ENCODE measurements around the gene MAD1L1. TPM values are rescaled to one million over a fixed set of nuclear protein-coding genes. Genes with fewer than 3 reads are reported as not detected.

Gene MAD1L1
- total and polyA plus RNA-seq, 11 donors: 11.1 to 29.7 (median 20.9) TPM

DNA sequence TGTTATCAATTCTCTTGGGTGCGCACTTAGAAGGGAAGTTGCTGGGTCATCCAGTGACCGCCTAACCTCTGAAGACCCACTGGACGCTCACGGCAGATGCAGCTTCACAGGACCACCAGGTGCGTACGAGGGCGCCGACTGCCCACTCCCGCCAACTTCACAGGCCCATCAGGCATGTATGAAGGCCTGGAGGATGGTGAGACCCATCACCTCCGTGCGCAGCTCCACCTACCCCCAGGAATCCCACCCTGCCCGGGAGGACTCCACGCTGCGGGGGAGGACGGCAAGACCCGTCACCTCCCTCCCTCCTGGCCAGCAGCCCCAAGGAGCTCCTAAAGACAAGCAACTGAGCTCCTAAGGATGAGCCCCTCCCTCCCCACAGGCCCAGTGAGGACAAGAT is 146.9 kb downstream of the MAD1L1 start:
- intact Hi-C loops (cut with DNase I): no loop called here
- ATAC-seq: no peak
- WGBS, 4 donors: 95 to 97% (median 96%) methylated on average over 11 to 16 of the region's 16 CpGs
- DNase-seq: no peak
- H3K36me3 ChIP-seq: peaks cover 0 to 4% (median 0%) of the 10 kb centered on the region in 9 donors
- no peak overlapping the region for H3K4me3 ChIP-seq
- no peak overlapping the region for H3K27ac ChIP-seq
- TF ChIP-seq, protein P1, sequence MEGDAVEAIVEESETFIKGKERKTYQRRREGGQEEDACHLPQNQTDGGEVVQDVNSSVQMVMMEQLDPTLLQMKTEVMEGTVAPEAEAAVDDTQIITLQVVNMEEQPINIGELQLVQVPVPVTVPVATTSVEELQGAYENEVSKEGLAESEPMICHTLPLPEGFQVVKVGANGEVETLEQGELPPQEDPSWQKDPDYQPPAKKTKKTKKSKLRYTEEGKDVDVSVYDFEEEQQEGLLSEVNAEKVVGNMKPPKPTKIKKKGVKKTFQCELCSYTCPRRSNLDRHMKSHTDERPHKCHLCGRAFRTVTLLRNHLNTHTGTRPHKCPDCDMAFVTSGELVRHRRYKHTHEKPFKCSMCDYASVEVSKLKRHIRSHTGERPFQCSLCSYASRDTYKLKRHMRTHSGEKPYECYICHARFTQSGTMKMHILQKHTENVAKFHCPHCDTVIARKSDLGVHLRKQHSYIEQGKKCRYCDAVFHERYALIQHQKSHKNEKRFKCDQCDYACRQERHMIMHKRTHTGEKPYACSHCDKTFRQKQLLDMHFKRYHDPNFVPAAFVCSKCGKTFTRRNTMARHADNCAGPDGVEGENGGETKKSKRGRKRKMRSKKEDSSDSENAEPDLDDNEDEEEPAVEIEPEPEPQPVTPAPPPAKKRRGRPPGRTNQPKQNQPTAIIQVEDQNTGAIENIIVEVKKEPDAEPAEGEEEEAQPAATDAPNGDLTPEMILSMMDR (IDR thresholded peaks at IDR 0.05): no peak
- TF ChIP-seq POLR2A (IDR thresholded peaks at IDR 0.05): no peak
- no peaks in the 10 kb centered on the region for H3K4me1 ChIP-seq
- H3K9me3 ChIP-seq: no peaks in the 10 kb centered on the region
- no peaks in the 10 kb centered on the region for H3K27me3 ChIP-seq

GRCh38 chr7:2084781-2085505 is 147.8 kb downstream of the MAD1L1 start:
- H3K9me3 ChIP-seq: no peaks in the 10 kb centered on the region
- 92 to 97% (median 95%) methylated on average over 25 of the region's 25 CpGs for WGBS, 4 donors
- intact Hi-C loops (cut with DNase I): no loop called here

GRCh38 chr7:2084331-2084730 is 148.4 kb downstream of the MAD1L1 start:
- no peak for DNase-seq
- 86 to 97% (median 91%) methylated on average over 13 to 18 of the region's 18 CpGs for WGBS, 4 donors
- ATAC-seq: no peak
- Histone ChIP-seq H3K9me3 (no peaks in the 10 kb centered on the region), H3K4me3 (no peak overlapping the region), H3K4me1 (no peaks in the 10 kb centered on the region), H3K27me3 (no peaks in the 10 kb centered on the region), H3K36me3 (peaks cover 0 to 4% (median 0%) of the 10 kb centered on the region in 9 donors), H3K27ac (no peak overlapping the region)
- no peak for TF ChIP-seq POLR2A (IDR thresholded peaks at IDR 0.05)
- TF ChIP-seq, protein P1 (IDR thresholded peaks at IDR 0.05): no peak
- intact Hi-C loops (cut with DNase I): no loop called here

More at GRCh38 chr7:2084781-2085505, 147.8 kb downstream of the MAD1L1 start:
- Histone ChIP-seq H3K27me3 (no peaks in the 10 kb centered on the region), H3K27ac (no peak overlapping the region), H3K36me3 (peaks cover 0 to 4% (median 0%) of the 10 kb centered on the region in 9 donors), H3K4me3 (no peak overlapping the region), H3K4me1 (no peaks in the 10 kb centered on the region)
- TF ChIP-seq POLR2A (IDR thresholded peaks at IDR 0.05): no peak
- TF ChIP-seq, protein P1 (IDR thresholded peaks at IDR 0.05): no peak
- ATAC-seq (no peak), DNase-seq (no peak)

GRCh38 chr7:2083362-2083761 is 149.4 kb downstream of the MAD1L1 start:
- intact Hi-C loops (cut with DNase I): no loop called here
- no peak overlapping the region for H3K4me3 ChIP-seq
- H3K27ac ChIP-seq: no peak overlapping the region
- no peak for DNase-seq
- no peaks in the 10 kb centered on the region for H3K4me1 ChIP-seq
- H3K27me3 ChIP-seq: no peaks in the 10 kb centered on the region
- no peaks in the 10 kb centered on the region for H3K9me3 ChIP-seq
- 97 to 98% (median 97%) methylated on average over 17 of the region's 17 CpGs for WGBS, 4 donors
- H3K36me3 ChIP-seq: peaks cover 0 to 4% (median 0%) of the 10 kb centered on the region in 9 donors
- TF ChIP-seq POLR2A (IDR thresholded peaks at IDR 0.05): no peak
- TF ChIP-seq, protein P1 (IDR thresholded peaks at IDR 0.05): no peak
- no peak for ATAC-seq
